Cardiac fibroblast (primary cell): ENCODE measurements around the gene ARL16.

ENCODE experiments used
- DNase-seq, 2 donors: peaks; one replicate each; pipeline versions ENCODE4 v3.0.0 to v3.0.0-alpha.2; 2010; ENCODE audit warnings: low read depth in 2 of 2
- H3K4me3 ChIP-seq, 2 donors: replicated peaks in 1 of 2; 1 replicate in 1 of 2; 2 replicates in 1 of 2; pipeline ENCODE4 v1.5.1; 2011; ENCODE audit warnings: low read depth in 2 of 2, low read length in 2 of 2, mild to moderate bottlenecking in 2 of 2, moderate library complexity in 1 of 2
- TF ChIP-seq, protein P1 (sequence below): IDR thresholded peaks from one replicate; pipeline ENCODE4 v1.5.1; 2011; ENCODE audit warnings: low read depth, mild to moderate bottlenecking, low read length, inconsistent platforms

The ARL16 gene, protein sequence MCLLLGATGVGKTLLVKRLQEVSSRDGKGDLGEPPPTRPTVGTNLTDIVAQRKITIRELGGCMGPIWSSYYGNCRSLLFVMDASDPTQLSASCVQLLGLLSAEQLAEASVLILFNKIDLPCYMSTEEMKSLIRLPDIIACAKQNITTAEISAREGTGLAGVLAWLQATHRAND

DNA sequence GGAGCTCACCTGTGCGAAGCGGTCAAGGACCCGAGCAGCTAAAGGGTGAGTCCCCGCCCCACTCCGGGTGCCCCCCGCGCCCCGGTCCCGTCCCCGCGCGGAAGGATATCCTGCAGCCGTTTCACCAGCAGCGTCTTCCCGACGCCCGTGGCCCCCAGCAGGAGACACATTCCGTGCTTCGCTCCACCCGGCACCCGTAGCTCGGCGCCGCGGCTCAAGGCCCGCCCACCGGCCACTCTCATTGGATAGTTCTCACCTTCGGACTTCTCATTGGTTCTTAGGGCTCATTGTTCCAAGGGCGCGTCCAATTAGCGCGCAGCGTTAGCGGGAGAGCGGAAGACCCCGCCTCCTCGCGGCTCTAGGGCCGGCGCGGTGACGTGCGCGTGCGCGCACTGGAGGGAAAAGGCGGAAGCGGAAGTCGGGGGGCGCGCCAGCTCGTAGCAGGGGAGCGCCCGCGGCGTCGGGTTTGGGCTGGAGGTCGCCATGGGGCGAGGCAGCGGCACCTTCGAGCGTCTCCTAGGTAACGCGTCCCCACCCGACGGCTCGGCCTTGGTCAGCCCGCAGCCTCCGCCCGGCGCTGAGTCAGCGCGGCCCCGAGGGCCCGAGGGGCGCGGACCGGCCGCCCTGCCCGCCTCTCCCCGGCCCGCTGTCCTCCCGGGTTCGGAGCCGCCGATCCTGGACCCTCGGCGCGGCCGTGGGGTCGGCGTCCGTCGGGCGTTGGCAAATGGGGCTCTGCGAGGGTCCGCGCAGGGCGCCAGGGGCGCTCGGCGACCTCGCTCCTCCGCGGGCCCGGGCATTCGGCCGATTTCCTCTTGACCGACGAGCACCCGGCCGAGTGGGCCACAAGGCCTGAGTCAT is at the start of gene ARL16, which contains the start of gene HGS:
ARL16 (minus strand) TSS at position 214 of the 858 bp plus-strand sequence; CDS start at position 170, 44 bp downstream.
HGS (plus strand) TSS at position 428 of the 858 bp plus-strand sequence; CDS start at position 484, 56 bp downstream.
- TF ChIP-seq, protein P1, sequence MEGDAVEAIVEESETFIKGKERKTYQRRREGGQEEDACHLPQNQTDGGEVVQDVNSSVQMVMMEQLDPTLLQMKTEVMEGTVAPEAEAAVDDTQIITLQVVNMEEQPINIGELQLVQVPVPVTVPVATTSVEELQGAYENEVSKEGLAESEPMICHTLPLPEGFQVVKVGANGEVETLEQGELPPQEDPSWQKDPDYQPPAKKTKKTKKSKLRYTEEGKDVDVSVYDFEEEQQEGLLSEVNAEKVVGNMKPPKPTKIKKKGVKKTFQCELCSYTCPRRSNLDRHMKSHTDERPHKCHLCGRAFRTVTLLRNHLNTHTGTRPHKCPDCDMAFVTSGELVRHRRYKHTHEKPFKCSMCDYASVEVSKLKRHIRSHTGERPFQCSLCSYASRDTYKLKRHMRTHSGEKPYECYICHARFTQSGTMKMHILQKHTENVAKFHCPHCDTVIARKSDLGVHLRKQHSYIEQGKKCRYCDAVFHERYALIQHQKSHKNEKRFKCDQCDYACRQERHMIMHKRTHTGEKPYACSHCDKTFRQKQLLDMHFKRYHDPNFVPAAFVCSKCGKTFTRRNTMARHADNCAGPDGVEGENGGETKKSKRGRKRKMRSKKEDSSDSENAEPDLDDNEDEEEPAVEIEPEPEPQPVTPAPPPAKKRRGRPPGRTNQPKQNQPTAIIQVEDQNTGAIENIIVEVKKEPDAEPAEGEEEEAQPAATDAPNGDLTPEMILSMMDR = no peak
- peak; percentile 99 to 100 for DNase-seq

DNA sequence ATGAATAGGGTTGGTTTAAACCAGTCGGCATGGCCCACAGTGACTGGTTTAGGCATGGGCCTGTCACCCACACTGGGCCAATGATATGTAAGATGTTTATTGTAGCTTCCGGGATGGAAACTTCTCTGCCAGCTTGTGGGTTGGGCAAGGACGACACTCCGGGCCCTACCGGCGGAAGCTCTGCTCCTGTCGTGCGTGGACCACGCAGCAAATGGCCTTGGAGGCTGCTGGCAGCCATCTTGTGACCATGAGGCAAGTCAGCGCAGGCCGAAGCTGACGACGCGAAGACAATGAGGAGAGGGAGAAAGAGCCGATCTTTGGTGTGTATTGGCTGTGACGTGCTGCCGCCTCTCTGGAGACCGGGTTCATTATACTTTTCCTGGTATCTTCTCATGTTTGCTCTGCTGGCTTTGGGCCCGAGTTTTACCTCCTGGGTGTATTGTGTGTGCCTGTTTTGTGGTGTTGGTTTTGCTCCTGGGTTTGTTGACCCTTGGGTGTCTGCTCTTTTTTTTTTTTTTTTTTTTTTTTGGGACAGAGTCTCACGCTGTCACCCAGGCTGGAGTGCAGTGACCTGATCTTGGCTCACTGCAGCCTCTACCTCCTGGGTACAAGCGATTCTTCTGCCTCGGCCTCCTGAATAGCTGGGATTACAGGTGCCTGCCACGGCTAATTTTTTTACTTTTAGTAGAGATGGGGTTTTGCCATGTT is 43.9 kb upstream of the ARL16 start:
- TF ChIP-seq, protein P1 = no peak
- no peak overlapping the region for H3K4me3 ChIP-seq
- DNase-seq = no peak

More for the DNA sequence above, at the start of gene ARL16, which contains the start of gene HGS:
- H3K4me3 ChIP-seq = peak within 1 kb of the TSS; percentile 92 to 98

DNA sequence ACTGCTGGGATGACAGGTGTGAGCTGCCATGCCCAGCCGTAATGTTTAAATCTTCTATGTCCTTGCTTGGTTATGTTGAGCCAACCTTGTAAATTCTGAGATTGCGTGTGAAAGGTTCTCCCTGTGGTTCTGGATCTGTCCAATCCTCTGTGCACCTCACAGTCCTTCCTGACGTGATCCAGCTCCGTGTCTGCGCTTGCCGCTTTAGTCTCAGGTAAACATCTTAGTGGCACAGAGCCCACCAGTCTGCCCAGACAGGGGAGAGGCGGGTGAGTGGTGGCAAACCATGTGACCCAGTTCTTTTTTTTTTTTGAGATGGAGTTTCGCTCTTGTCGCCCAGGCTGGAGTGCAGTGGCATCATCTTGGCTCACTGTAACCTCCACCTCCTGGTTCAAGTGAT is 42.4 kb upstream of the ARL16 start:
- DNase-seq = no peak
- TF ChIP-seq, protein P1 = no peak
- H3K4me3 ChIP-seq = no peak overlapping the region

DNA sequence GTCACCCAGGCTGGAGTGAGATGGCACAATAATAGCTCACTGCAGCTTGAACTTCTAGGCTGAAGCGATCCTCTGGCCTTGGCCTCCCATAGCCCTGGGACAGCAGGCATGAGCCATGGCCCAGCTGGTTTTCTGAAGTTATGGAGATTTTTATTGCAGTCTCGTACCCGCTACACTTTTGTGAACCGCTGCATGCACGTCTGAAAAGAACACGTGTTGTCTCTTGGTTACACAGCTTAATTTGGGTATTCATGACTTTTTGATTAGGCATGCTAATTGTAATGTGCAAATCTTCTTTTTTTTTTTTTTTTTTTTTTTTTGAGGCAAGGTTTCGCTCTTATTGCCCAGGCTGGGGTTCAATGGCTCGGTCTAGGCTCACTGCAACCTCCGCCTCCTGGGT is 41.8 kb upstream of the ARL16 start:
- no peak for DNase-seq

DNA sequence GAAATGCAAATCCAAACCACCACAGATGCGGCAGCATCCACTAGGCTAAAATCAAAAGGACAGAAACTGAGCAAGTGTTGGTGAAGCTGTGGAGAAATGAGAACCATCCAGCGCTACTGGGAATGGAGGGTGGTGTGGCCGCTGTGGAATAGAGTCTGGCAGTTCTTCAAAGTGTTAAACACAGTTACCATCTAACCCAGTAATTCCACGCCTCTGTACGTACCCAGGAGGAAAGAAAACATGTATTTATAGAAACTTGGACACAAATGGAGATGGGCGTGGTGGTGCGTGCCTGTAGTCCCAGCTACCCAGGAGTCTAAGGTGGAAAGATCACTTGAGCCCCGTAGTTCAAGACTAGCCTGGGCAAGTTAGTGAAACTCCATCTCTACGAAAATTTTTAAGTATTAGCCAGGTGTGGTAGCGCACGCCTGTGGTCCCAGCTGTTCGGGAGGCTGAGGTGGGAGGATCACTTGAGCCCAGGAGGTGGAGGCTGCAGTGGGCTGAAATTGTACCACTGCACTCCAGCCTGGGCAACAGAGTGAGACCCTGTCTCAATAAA is 40.1 kb upstream of the ARL16 start:
- TF ChIP-seq, protein P1 = no peak
- no peak for DNase-seq
- no peak overlapping the region for H3K4me3 ChIP-seq

More for the DNA sequence above, 41.8 kb upstream of the ARL16 start:
- TF ChIP-seq, protein P1 = no peak
- H3K4me3 ChIP-seq = no peak overlapping the region
